GM12865 (cell line): ENCODE measurements around the gene HOPX.
"Not testable (repeated sequence)": the region's sequence is repeated elsewhere in the genome, so short reads cannot be mapped to it uniquely, and the experiment has no call there.

Experiments used
- DNase-seq: peaks from one replicate; pipeline ENCODE4 v3.0.0; 2010; ENCODE audit warnings: low read depth
- H3K4me3 ChIP-seq: 2 replicates; pipeline ENCODE4 v1.5.1; 2011; ENCODE audit warnings: mild to moderate bottlenecking, low read depth, low read length, control low read depth
- TF ChIP-seq, protein P1 (sequence below): IDR thresholded peaks from 2 replicates; pipeline ENCODE4 v1.5.1; 2011; ENCODE audit warnings: low read length, control low read depth, low read depth, inconsistent platforms; ENCODE audit not compliant: insufficient read depth; ENCODE audit errors: missing control alignments

The HOPX gene

DNA sequence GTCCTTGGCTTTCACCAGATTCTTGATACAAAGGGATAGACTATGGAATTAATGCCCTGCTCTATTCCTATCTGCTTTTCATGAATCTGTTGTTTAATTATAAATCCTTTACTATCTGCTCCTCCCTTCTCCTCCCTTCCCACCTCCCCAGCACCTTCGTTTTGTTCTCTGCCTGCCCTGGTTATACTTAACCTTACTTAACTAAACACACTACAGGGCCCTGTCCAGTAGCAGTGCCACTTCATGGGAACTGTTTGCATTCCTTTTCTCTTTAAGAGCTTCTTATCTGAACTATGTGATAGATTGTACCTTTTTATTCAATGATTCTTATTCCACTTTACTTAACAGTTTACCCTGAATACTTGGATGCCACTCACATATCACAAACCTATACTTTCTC lies 830 bp downstream of the HOPX start:
- TF ChIP-seq, protein P1, sequence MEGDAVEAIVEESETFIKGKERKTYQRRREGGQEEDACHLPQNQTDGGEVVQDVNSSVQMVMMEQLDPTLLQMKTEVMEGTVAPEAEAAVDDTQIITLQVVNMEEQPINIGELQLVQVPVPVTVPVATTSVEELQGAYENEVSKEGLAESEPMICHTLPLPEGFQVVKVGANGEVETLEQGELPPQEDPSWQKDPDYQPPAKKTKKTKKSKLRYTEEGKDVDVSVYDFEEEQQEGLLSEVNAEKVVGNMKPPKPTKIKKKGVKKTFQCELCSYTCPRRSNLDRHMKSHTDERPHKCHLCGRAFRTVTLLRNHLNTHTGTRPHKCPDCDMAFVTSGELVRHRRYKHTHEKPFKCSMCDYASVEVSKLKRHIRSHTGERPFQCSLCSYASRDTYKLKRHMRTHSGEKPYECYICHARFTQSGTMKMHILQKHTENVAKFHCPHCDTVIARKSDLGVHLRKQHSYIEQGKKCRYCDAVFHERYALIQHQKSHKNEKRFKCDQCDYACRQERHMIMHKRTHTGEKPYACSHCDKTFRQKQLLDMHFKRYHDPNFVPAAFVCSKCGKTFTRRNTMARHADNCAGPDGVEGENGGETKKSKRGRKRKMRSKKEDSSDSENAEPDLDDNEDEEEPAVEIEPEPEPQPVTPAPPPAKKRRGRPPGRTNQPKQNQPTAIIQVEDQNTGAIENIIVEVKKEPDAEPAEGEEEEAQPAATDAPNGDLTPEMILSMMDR: no peak
- no peak overlapping the region for H3K4me3 ChIP-seq
- DNase-seq: no peak

DNA sequence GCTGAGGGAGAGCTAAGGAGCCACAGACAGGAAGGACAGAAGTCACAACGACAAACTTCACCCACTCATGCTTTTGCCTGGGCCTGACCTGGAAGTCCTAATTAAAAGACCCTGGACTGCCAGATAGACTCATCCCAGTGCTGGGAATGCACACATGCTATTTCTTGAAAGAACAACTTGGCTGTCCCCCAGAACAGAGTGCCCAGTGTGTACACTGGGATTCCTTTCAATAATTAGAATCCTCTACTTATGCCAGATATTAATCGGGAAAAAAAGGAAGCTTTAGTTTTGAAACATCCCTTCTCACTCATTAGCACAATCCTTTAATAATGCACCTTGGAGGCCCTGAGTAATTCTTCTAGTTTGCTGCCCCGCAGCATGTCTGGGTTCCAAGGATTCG lies 3.4 kb downstream of the HOPX start:
- no peak overlapping the region for H3K4me3 ChIP-seq
- DNase-seq: no peak
- TF ChIP-seq, protein P1: no peak

DNA sequence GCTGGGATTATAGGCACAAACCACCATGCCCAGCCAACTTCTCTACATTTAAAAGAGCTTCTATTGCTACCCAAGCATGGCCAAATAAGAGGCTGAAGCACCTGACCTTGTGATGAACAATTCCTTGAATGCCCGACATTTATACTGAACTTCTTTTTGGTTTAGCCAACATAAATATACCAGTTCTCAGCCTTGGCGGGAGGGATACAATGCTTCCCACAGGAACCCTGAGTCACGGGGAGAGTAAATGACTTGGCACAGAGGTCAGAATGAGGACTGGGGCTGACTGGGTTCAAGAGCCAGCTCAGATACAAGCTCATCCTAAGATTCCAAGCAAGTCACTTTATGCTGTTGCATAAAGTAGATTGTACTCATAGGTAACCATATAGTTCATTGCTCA lies 6.1 kb downstream of the HOPX start:
- TF ChIP-seq, protein P1: no peak
- H3K4me3 ChIP-seq: no peak overlapping the region
- no peak for DNase-seq

DNA sequence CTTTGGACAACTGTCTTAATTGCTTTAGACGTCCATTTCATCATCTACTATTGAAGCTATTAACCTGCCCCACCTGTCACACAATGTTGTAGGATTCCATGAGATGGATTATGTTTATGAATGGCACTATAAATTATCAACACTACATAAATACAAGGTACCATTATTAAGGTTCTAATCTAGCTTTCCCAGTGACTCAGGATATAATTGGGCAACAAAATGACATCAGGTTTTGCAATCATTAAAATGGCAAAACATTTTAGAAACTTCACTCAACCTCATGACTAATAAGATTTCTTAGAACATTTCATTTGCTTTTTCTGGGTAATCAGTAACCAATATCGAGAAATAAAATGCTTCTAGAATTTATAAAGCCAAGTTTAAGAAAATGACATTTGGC lies 9.2 kb downstream of the HOPX start:
- TF ChIP-seq, protein P1: no peak
- H3K4me3 ChIP-seq: no peak overlapping the region
- no peak for DNase-seq

DNA sequence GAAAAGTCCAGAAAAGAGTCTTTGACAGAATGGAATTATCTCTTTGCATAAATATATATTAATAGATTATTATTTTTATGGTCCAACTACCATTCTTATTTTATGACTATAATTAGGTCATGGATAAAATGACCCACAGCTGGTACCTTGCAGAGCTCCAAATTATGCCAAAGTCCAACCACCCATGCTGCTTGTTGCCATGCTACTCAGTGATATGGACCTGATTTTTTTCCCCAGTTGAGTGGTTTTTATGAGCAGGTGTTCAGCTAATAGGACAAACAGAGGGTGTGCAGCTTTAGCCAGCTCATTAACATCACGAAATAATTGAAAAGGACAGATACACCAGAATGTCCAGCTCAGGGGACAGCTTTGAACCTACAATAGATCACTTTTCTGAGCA lies 9.7 kb downstream of the HOPX start:
- DNase-seq: no peak
- H3K4me3 ChIP-seq: no peak overlapping the region
- TF ChIP-seq, protein P1: no peak

DNA sequence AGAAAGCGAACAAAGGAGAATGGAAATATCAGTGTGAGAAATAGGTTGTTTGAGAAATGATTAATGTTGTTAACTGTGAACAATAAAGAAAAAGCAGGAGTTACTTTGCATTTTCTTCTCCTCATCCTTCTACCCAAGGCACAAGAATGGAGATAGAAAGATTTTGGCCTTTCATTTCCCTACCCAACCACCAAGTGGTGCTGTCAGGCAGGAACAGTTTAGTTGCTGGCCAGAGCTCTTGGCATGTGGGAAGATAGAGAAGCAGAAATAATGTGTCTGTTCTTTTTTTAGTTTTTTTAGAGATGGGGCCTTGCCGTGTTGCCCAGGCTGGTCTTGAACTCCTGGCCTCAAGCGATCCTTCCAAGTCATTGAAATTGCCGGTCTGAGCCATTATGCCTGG lies 12.8 kb downstream of the HOPX start:
- TF ChIP-seq, protein P1: peak; percentile 38
- DNase-seq: peak; percentile 26

DNA sequence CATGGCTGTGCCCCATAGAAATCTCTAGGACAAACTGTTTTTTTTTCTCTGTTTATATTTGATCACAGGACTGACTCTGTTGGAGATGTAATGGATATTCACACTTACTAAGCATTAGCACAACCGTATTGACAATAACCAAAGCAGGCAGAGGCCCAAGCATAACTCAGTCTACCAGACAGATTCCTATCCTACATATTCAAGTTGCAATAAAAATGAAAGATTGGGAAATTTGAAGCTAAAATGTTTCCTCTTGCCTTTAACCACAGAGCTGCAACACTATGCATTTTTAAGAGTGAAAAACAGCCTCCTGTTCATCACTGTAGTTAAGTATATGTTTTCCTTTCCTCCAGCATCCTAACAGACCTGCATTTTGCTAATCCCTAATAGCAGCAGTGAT lies 13.7 kb downstream of the HOPX start:
- DNase-seq, H3K4me3 ChIP-seq: not testable (repeated sequence)

More for the DNA sequence above, 12.8 kb downstream of the HOPX start:
- H3K4me3 ChIP-seq: no peak overlapping the region
